GM12874 (cell line): ENCODE data around the gene RAD51AP2.

ENCODE experiments used
- CTCF ChIP-seq: IDR thresholded peaks from 2 replicates; pipeline ENCODE4 v1.5.1; 2011; ENCODE audit warnings: low read depth, mild to moderate bottlenecking, control low read depth, low read length, moderate library complexity; ENCODE audit not compliant: insufficient read depth

RAD51AP2 gene

GRCh38 chr2:17476830-17477229, 41.4 kb downstream of the RAD51AP2 start:
- TF ChIP-seq CTCF = no peak

- TF ChIP-seq CTCF = no peak
Measured at GRCh38 chr2:17476064-17476463, 42.2 kb downstream of the RAD51AP2 start.

- TF ChIP-seq CTCF = no peak
Measured at GRCh38 chr2:17475286-17475685, 43.0 kb downstream of the RAD51AP2 start.

- TF ChIP-seq CTCF = no peak
Measured at GRCh38 chr2:17471979-17472378, 46.3 kb downstream of the RAD51AP2 start.

GRCh38 chr2:17470855-17471641, 47.2 kb downstream of the RAD51AP2 start:
- peak; percentile 31; the same call in 1 of the 2 replicates for TF ChIP-seq CTCF

GRCh38 chr2:17461087-17461475, 57.2 kb downstream of the RAD51AP2 start:
- TF ChIP-seq CTCF = no peak
